Osteoblast (primary cell): ENCODE results near the gene SELENOS. TPM values are rescaled to one million over a fixed set of nuclear protein-coding genes. Genes with fewer than 3 reads are reported as not detected.
"Not testable (repeated sequence)": the region's sequence is repeated elsewhere in the genome, so short reads cannot be mapped to it uniquely, and the experiment has no call there.

Experiments used
- DNase-seq: peaks from one replicate; pipeline ENCODE4 v3.0.0; 2011; ENCODE audit warnings: low spot score, mixed read lengths; ENCODE audit not compliant: insufficient read length; ENCODE audit errors: missing footprints
- H2AFZ ChIP-seq: 2 replicates; pipeline ENCODE4 v1.6.0; 2011; ENCODE audit warnings: mild to moderate bottlenecking, low read length
- H3K27ac ChIP-seq: 2 replicates; pipeline ENCODE4 v1.5.1; 2011; ENCODE audit warnings: mild to moderate bottlenecking, low read depth, low read length, moderate library complexity
- H3K27me3 ChIP-seq: 2 replicates; pipeline ENCODE4 v1.6.0; 2012; ENCODE audit warnings: mild to moderate bottlenecking, control low read depth, inconsistent platforms, low read length, moderate library complexity; ENCODE audit not compliant: insufficient read depth
- H3K36me3 ChIP-seq: 2 replicates; pipeline ENCODE4 v1.5.1; 2011; ENCODE audit warnings: mild to moderate bottlenecking, low read length, control low read depth, moderate library complexity; ENCODE audit not compliant: insufficient read depth
- H3K4me1 ChIP-seq: 2 replicates; pipeline ENCODE4 v1.5.1; 2011; ENCODE audit warnings: mild to moderate bottlenecking, low read length, control low read depth, moderate library complexity; ENCODE audit not compliant: insufficient read depth
- H3K4me2 ChIP-seq: 2 replicates; pipeline ENCODE4 v1.6.0; 2011; ENCODE audit warnings: mild to moderate bottlenecking, low read length; ENCODE audit not compliant: insufficient read depth
- H3K4me3 ChIP-seq: fragments of 200-600 bp; sonication (generic); 3 replicates; pipeline ENCODE4 v1.5.1; 2012; ENCODE audit warnings: mild to moderate bottlenecking, low read length, inconsistent platforms; ENCODE audit not compliant: insufficient read depth
- H3K79me2 ChIP-seq: 2 replicates; pipeline ENCODE4 v1.6.0; 2012; ENCODE audit warnings: mild to moderate bottlenecking, low read length, control low read depth, inconsistent platforms; ENCODE audit not compliant: insufficient read depth
- H3K9me3 ChIP-seq: 2 replicates; pipeline ENCODE4 v1.5.1; 2011; ENCODE audit warnings: low read depth, low read length, control low read depth
- H4K20me1 ChIP-seq: 2 replicates; pipeline ENCODE4 v1.6.0; 2012; ENCODE audit warnings: mild to moderate bottlenecking, low read length, control low read depth; ENCODE audit not compliant: insufficient read depth
- CTCF ChIP-seq: IDR thresholded peaks from 2 replicates; pipeline ENCODE4 v1.5.1; 2011; ENCODE audit warnings: mild to moderate bottlenecking, low read depth, low read length, moderate library complexity; ENCODE audit errors: extremely low read depth
- total RNA-seq: library from RNA; depleted of rRNA; stranded (reverse); fragments of >200 nt; gene quantifications from 2 replicates; pipeline ENCODE4 v1.2.3, GENCODE V29; 2012

Gene SELENOS
- total RNA-seq, 1 donor: 79.6 TPM

GRCh38 chr15:101293122-101293521 is 15.8 kb upstream of the SELENOS start:
- no peaks in the 10 kb centered on the region for H3K9me3 ChIP-seq
- H4K20me1 ChIP-seq: peaks cover 31% of the 10 kb centered on the region
- peak overlapping the region; percentile 97 for H3K4me2 ChIP-seq
- peak overlapping the region; percentile 52 for H3K27ac ChIP-seq
- no peaks in the 10 kb centered on the region for H3K27me3 ChIP-seq
- peaks cover 66% of the 10 kb centered on the region for H3K79me2 ChIP-seq
- H3K4me1 ChIP-seq: peaks cover 21% of the 10 kb centered on the region
- H3K36me3 ChIP-seq: peaks cover 29% of the 10 kb centered on the region
- peak overlapping the region; percentile 97 for H3K4me3 ChIP-seq
- no peak for DNase-seq
- no peak overlapping the region for H2AFZ ChIP-seq
- no peak for TF ChIP-seq CTCF

- peaks cover 6% of the 10 kb centered on the region for H3K4me1 ChIP-seq
- DNase-seq: peak; percentile 90
- peaks cover 66% of the 10 kb centered on the region for H3K36me3 ChIP-seq
- no peak overlapping the region for H2AFZ ChIP-seq
- no peak overlapping the region for H3K4me2 ChIP-seq
- H3K27ac ChIP-seq: no peak overlapping the region
- no peaks in the 10 kb centered on the region for H3K27me3 ChIP-seq
- peaks cover 75% of the 10 kb centered on the region for H3K79me2 ChIP-seq
- H4K20me1 ChIP-seq: peaks cover 33% of the 10 kb centered on the region
- peak; percentile 72 for TF ChIP-seq CTCF
- H3K9me3 ChIP-seq: no peaks in the 10 kb centered on the region
- H3K4me3 ChIP-seq: no peak overlapping the region
These were observed 11.7 kb upstream of the SELENOS start for GRCh38 chr15:101288905-101289513.

GRCh38 chr15:101287342-101287741 is 10.1 kb upstream of the SELENOS start:
- H3K4me2 ChIP-seq, H3K4me1 ChIP-seq, H3K27me3 ChIP-seq, H3K4me3 ChIP-seq, H3K27ac ChIP-seq, H2AFZ ChIP-seq, H3K9me3 ChIP-seq: not testable (repeated sequence)
- Histone ChIP-seq H4K20me1 (peaks cover 25% of the 10 kb centered on the region), H3K36me3 (peaks cover 79% of the 10 kb centered on the region), H3K79me2 (peaks cover 59% of the 10 kb centered on the region)
- DNase-seq: peak; percentile 26

GRCh38 chr15:101286471-101287114 is 9.3 kb upstream of the SELENOS start:
- Histone ChIP-seq H3K79me2 (peaks cover 51% of the 10 kb centered on the region), H2AFZ (no peak overlapping the region), H3K9me3 (no peaks in the 10 kb centered on the region), H3K27ac (no peak overlapping the region), H3K4me2 (no peak overlapping the region), H3K4me1 (no peaks in the 10 kb centered on the region), H3K27me3 (no peaks in the 10 kb centered on the region), H3K36me3 (peaks cover 80% of the 10 kb centered on the region), H4K20me1 (peaks cover 21% of the 10 kb centered on the region), H3K4me3 (no peak overlapping the region)
- DNase-seq: no peak
- TF ChIP-seq CTCF: no peak
